NB4 (cell line): ENCODE measurements around the gene TMC8.
A peak's percentile ranks its signal among the peaks of the same experiment; 100 is the strongest.
"Not testable (repeated sequence)": the region's sequence is repeated elsewhere in the genome, so short reads cannot be mapped to it uniquely, and the experiment has no call there.

Experiments
- DNase-seq: peaks from one replicate; pipeline ENCODE4 v3.0.0; 2010; ENCODE audit warnings: low read depth
- H3K4me3 ChIP-seq: one replicate; pipeline ENCODE4 v1.5.1; 2011; ENCODE audit warnings: mild to moderate bottlenecking, low read depth, low read length, moderate library complexity
- MYC ChIP-seq: IDR thresholded peaks from 2 replicates; pipeline ENCODE4 v1.6.1; 2011; ENCODE audit warnings: low read depth, low read length
- POLR2A ChIP-seq: IDR thresholded peaks from 2 replicates; pipeline ENCODE4 v1.6.1; 2011; ENCODE audit warnings: mild to moderate bottlenecking; ENCODE audit not compliant: insufficient read length; ENCODE audit errors: extremely low read depth
- TF ChIP-seq, protein P1 (sequence below): IDR thresholded peaks from one replicate; pipeline ENCODE4 v1.5.1; 2012; ENCODE audit warnings: low read depth, low read length
- TF ChIP-seq, protein P2 (sequence below): IDR thresholded peaks from 2 replicates; pipeline ENCODE4 v1.6.1; 2011; ENCODE audit warnings: low read depth, low read length

TMC8 gene

DNA sequence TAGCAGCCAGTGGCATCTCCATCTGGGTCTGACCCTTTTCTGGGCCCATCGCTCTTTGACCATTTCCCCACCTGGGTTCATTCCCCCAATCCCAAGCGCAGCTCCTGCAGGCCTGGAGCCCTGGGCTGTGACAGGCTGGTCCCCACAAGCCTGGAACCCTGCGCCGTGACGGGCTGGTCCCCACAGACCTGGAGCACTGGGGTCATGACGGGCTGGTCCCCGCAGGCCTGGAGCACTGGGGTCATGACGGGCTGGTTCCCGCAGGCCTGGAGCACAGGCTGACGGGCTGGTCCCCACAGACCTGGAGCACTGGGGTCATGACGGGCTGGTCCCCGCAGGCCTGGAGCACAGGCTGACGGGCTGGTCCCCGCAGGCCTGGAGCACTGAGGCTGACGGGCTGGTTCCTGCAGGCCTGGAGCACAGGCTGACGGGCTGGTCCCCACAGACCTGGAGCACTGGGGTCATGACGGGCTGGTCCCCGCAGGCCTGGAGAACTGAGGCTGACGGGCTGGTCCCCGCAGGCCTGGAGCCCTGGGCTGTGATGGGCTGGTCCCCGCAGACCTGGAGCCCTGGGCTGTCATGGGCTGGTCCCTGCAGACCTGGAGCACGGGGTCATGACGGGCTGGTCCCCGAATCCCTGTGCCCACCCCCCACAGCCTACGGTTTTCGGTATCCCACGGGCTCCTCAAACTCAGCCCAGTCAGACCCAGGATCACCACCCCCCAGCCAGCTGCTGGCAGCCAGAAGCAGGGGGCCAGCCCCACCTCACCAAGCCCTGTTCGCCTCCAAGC, 18.6 kb upstream of the TMC8 start:
- no peak for TF ChIP-seq POLR2A
- TF ChIP-seq, protein P1, sequence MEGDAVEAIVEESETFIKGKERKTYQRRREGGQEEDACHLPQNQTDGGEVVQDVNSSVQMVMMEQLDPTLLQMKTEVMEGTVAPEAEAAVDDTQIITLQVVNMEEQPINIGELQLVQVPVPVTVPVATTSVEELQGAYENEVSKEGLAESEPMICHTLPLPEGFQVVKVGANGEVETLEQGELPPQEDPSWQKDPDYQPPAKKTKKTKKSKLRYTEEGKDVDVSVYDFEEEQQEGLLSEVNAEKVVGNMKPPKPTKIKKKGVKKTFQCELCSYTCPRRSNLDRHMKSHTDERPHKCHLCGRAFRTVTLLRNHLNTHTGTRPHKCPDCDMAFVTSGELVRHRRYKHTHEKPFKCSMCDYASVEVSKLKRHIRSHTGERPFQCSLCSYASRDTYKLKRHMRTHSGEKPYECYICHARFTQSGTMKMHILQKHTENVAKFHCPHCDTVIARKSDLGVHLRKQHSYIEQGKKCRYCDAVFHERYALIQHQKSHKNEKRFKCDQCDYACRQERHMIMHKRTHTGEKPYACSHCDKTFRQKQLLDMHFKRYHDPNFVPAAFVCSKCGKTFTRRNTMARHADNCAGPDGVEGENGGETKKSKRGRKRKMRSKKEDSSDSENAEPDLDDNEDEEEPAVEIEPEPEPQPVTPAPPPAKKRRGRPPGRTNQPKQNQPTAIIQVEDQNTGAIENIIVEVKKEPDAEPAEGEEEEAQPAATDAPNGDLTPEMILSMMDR = no peak
- no peak for TF ChIP-seq MYC
- TF ChIP-seq, protein P2, sequence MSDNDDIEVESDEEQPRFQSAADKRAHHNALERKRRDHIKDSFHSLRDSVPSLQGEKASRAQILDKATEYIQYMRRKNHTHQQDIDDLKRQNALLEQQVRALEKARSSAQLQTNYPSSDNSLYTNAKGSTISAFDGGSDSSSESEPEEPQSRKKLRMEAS = no peak
- H3K4me3 ChIP-seq = no peak overlapping the region
- no peak for DNase-seq

DNA sequence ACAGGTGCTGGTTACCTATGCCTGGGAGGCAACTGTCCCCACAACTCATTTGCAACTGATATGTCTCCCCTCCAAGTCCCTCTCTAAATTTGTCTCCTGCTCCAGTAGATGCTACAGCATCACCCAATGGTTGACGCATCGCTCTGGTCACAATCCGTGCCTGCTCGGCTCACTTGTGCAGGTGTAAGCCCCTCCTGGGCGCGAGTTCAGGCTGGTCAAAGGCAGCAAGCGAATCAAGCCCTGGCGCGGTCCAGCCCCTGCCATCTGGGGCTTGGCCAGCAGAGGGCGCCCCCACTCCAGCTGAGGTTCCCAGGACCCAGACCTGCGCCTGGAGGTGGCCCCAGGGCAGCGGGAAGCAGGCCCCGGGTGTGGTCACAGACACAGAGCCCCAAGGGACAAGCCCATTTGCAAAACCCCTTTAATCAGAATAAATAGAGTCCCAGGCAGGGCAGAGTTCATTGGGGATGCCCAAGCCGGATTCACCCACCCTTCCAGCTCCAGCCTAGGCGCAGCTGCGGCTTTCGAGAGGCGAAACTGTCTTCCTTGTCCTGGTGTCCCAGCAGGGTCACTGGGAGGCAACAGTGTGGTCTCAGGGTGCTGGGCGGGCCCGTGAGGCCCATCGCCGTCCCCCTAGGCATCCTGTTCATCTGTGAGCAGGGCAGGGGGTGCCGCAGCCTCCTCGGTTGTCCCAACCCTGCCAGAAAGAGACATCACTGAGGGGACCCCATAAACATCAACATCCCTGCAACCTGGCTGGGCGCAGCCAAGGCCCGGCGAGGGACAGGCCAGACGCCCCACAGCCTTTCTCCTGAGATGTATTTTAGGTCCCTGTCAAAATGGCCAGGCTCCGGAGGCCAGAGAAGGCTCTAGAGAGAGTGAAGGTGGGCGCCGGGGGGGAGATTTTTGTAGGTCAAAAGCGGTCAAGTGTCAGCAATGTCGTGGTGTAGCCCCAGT, 17.8 kb upstream of the TMC8 start:
- no peak overlapping the region for H3K4me3 ChIP-seq
- peak; percentile 87 for DNase-seq
- TF ChIP-seq POLR2A (no peak), MYC (no peak)
- TF ChIP-seq, protein P2 = 0 out of 2 replicates have a peak, but pooled peaks have one; percentile 3
- TF ChIP-seq, protein P1 = peak; percentile 76

DNA sequence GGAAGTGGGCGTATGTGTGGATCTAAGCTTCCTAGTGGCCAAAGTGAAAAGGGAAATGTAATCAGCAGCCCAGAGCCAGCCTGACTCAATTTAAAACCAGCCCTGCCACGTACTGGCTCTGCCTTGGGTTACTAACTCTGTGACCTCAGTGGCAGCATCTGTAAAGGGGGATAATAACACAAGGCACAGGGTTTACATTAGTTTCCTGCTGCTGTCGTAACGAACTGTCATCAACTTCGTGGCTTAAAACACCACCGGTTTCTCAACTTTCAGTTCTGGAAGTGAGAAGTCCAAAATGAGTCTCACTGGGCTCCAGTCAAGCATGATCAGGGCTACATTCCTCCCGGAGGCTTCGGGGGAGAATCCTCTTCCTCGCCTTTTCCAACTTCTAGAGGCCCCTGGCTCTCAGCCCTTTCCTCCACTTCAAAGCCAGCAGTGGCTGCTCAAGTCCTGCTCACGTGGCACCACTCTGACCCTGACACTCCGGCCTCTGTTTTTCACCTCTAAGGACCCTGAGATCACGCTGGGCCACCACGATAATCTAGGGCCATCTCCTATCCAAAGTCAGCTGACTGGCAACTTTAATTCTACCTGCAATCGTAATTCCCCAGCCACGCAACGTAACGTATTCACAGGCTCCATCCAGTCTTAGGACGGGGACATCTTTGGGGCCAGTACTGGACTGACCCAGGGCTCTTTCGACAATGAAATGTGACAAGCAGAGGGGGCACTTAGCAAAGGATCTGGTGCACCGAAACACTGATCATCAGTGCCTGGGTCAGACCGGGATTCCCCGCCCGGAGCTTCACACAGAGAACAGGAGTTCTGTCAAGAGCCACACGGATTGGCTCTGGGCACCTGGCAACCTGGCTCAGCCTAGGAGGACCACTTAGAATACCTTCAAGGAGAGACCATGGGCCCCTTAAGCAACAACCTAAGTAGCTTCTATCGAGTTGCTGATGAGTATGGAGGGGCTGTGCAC, 16.5 kb upstream of the TMC8 start:
- TF ChIP-seq, protein P2 = no peak
- TF ChIP-seq, protein P1 = no peak
- no peak for TF ChIP-seq POLR2A
- no peak for TF ChIP-seq MYC
- DNase-seq = peak; percentile 47
- H3K4me3 ChIP-seq = no peak overlapping the region

DNA sequence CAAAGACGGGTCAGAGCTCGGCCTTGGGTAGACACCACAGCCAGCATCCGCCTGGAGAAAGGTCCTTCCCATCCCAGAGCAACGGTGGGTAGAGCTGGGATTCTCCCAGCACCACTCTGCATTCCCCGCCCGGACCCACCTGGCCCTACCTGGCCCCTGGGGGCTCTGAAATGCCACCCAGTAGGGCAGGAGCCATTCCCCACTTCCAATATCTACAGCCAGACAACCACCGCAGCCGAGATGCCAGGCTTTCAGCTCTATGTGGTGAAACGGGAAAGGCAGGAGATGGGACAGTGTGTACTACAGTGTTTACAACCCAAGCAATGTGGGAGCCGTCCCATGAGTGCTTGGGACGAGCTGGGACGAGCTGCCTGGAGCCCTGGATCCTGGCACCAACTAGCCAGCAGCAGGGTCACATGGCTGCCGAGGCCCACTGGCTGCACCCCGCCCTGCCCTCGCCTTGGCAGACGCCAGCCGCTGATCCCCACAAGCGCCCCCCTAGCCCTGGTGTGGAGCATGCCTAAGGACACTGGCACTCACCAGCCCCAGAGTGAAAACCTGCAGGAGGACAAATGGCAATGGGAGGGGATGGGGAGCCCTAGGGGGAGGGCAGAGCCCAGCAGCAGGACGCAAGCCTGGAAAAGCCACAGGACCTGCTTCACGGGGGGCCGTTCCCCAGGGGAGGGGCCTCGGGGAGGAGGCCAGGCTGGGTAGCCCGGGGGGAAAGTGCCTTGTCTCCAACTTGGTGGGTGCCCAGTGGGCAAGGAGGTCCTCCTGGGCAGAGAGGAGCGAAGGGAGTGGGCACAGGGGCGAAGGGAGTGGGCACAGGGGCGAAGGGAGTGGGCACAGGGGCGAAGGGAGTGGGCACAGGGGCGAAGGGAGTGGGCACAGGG, 15.5 kb upstream of the TMC8 start:
- DNase-seq = no peak
- H3K4me3 ChIP-seq = no peak overlapping the region
- no peak for TF ChIP-seq POLR2A
- no peak for TF ChIP-seq MYC
- TF ChIP-seq, protein P2 = no peak
- TF ChIP-seq, protein P1 = no peak

DNA sequence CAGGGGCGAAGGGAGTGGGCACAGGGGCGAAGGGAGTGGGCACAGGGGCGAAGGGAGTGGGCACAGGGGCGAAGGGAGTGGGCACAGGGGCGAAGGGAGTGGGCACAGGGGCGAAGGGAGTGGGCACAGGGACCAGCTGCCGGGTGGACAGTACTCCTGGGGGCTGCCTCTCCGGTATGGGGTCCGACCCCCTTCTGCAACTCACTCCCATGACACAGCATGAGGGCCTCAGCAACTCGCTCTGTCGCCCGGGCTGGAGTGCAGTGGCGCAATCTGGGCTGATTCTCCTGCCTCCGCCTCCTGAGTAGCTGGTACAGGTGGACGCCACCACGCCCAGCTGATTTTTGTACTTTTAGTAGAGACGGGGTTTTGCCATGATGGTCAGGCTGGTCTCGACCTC, 14.8 kb upstream of the TMC8 start:
- H3K4me3 ChIP-seq, DNase-seq: not testable (repeated sequence)
